ENCODE measurements around the gene AKAP13.

AKAP13 gene

GRCh38 chr15:85704720-85705429 lies 324.5 kb downstream of the AKAP13 start:
- no peak for TF ChIP-seq KLF9 (tag by site-specific recombination; IDR thresholded peaks at IDR 0.05; ENCODE audit: low read depth)
- no peak for TF ChIP-seq ZNF292 (tag by site-specific recombination; IDR thresholded peaks at IDR 0.05; ENCODE audit: borderline replicate concordance, low read depth)
- TF ChIP-seq ZNF416 (tag by site-specific recombination; IDR thresholded peaks at IDR 0.05) = no peak
- no peak for TF ChIP-seq ZNF211 (tag by site-specific recombination; IDR thresholded peaks at IDR 0.05; ENCODE audit: low read depth)
- no peak for TF ChIP-seq ZNF174 (tag by site-specific recombination; IDR thresholded peaks at IDR 0.05)
- TF ChIP-seq HOXD13 (CRISPR knock-in tag; IDR thresholded peaks at IDR 0.05; ENCODE audit: borderline replicate concordance) = no peak
- no peak for TF ChIP-seq HOXC10 (CRISPR knock-in tag; IDR thresholded peaks at IDR 0.05)
- TF ChIP-seq ZNF513 (tag by site-specific recombination; IDR thresholded peaks at IDR 0.05) = no peak
- TF ChIP-seq ZNF843 (tag by site-specific recombination; IDR thresholded peaks at IDR 0.05) = no peak
- TF ChIP-seq ZNF202 (tag by site-specific recombination; IDR thresholded peaks at IDR 0.05; ENCODE audit: borderline replicate concordance) = no peak
- TF ChIP-seq, protein P1, sequence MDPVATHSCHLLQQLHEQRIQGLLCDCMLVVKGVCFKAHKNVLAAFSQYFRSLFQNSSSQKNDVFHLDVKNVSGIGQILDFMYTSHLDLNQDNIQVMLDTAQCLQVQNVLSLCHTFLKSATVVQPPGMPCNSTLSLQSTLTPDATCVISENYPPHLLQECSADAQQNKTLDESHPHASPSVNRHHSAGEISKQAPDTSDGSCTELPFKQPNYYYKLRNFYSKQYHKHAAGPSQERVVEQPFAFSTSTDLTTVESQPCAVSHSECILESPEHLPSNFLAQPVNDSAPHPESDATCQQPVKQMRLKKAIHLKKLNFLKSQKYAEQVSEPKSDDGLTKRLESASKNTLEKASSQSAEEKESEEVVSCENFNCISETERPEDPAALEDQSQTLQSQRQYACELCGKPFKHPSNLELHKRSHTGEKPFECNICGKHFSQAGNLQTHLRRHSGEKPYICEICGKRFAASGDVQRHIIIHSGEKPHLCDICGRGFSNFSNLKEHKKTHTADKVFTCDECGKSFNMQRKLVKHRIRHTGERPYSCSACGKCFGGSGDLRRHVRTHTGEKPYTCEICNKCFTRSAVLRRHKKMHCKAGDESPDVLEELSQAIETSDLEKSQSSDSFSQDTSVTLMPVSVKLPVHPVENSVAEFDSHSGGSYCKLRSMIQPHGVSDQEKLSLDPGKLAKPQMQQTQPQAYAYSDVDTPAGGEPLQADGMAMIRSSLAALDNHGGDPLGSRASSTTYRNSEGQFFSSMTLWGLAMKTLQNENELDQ (tag by site-specific recombination; IDR thresholded peaks at IDR 0.05; ENCODE audit: low read depth) = no peak
- no peak for TF ChIP-seq MZF1 (tag by site-specific recombination; IDR thresholded peaks at IDR 0.05; ENCODE audit: borderline replicate concordance)
- ChIA-PET POLR2A (no interaction called here), CTCF (interaction anchor here (0.7 to 1.8 kb wide), 3 partner anchors 27 to 135 kb away, joined by 3 to 5 read pairs (median 4); no protein-coding TSS in a partner anchor)
- peaks cover 16% of the 10 kb centered on the region for H3K4me1 ChIP-seq (ENCODE audit: control insufficient read depth, insufficient read depth, low read length)
- H3K27ac ChIP-seq (ENCODE audit: extremely low read depth, low read depth, low read length) = no peak overlapping the region
- no peaks in the 10 kb centered on the region; a peak in 1 of 3 replicates for H3K36me3 ChIP-seq (ENCODE audit: control insufficient read depth in 2 of 2, insufficient read depth in 1 of 2, low read length in 2 of 2)
- no peaks in the 10 kb centered on the region for H3K9me3 ChIP-seq (ENCODE audit: control insufficient read depth, insufficient read depth, low read depth, low read length)
- no peak overlapping the region for H3K4me3 ChIP-seq (ENCODE audit: low read depth, low read length)

- Histone ChIP-seq H3K4me1 (ENCODE audit: control insufficient read depth, insufficient read depth, low read length) (peaks cover 16% of the 10 kb centered on the region), H3K4me3 (ENCODE audit: low read depth, low read length) (no peak overlapping the region), H3K36me3 (ENCODE audit: control insufficient read depth in 2 of 2, insufficient read depth in 1 of 2, low read length in 2 of 2) (peaks cover 7 to 9% of the 10 kb centered on the region in 2 experiments), H3K27ac (ENCODE audit: extremely low read depth, low read depth, low read length) (no peak overlapping the region), H3K9me3 (ENCODE audit: control insufficient read depth, insufficient read depth, low read depth, low read length) (no peaks in the 10 kb centered on the region)
- ChIA-PET CTCF (no interaction called here), POLR2A (no interaction called here)
- TF ChIP-seq ZBTB1 (tag by site-specific recombination; IDR thresholded peaks at IDR 0.05) = no peak
- no peak for TF ChIP-seq KLF16 (tag by site-specific recombination; IDR thresholded peaks at IDR 0.05)
- no peak for TF ChIP-seq ZNF747 (tag by site-specific recombination; IDR thresholded peaks at IDR 0.05)
- TF ChIP-seq, protein P2, sequence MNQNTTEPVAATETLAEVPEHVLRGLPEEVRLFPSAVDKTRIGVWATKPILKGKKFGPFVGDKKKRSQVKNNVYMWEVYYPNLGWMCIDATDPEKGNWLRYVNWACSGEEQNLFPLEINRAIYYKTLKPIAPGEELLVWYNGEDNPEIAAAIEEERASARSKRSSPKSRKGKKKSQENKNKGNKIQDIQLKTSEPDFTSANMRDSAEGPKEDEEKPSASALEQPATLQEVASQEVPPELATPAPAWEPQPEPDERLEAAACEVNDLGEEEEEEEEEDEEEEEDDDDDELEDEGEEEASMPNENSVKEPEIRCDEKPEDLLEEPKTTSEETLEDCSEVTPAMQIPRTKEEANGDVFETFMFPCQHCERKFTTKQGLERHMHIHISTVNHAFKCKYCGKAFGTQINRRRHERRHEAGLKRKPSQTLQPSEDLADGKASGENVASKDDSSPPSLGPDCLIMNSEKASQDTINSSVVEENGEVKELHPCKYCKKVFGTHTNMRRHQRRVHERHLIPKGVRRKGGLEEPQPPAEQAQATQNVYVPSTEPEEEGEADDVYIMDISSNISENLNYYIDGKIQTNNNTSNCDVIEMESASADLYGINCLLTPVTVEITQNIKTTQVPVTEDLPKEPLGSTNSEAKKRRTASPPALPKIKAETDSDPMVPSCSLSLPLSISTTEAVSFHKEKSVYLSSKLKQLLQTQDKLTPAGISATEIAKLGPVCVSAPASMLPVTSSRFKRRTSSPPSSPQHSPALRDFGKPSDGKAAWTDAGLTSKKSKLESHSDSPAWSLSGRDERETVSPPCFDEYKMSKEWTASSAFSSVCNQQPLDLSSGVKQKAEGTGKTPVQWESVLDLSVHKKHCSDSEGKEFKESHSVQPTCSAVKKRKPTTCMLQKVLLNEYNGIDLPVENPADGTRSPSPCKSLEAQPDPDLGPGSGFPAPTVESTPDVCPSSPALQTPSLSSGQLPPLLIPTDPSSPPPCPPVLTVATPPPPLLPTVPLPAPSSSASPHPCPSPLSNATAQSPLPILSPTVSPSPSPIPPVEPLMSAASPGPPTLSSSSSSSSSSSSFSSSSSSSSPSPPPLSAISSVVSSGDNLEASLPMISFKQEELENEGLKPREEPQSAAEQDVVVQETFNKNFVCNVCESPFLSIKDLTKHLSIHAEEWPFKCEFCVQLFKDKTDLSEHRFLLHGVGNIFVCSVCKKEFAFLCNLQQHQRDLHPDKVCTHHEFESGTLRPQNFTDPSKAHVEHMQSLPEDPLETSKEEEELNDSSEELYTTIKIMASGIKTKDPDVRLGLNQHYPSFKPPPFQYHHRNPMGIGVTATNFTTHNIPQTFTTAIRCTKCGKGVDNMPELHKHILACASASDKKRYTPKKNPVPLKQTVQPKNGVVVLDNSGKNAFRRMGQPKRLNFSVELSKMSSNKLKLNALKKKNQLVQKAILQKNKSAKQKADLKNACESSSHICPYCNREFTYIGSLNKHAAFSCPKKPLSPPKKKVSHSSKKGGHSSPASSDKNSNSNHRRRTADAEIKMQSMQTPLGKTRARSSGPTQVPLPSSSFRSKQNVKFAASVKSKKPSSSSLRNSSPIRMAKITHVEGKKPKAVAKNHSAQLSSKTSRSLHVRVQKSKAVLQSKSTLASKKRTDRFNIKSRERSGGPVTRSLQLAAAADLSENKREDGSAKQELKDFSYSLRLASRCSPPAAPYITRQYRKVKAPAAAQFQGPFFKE (tag by site-specific recombination; IDR thresholded peaks at IDR 0.05; ENCODE audit: borderline replicate concordance) = no peak
- TF ChIP-seq, protein P3, sequence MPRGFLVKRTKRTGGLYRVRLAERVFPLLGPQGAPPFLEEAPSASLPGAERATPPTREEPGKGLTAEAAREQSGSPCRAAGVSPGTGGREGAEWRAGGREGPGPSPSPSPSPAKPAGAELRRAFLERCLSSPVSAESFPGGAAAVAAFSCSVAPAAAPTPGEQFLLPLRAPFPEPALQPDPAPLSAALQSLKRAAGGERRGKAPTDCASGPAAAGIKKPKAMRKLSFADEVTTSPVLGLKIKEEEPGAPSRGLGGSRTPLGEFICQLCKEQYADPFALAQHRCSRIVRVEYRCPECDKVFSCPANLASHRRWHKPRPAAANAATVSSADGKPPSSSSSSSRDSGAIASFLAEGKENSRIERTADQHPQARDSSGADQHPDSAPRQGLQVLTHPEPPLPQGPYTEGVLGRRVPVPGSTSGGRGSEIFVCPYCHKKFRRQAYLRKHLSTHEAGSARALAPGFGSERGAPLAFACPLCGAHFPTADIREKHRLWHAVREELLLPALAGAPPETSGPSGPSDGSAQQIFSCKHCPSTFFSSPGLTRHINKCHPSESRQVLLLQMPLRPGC (tag by site-specific recombination; IDR thresholded peaks at IDR 0.05) = no peak
- no peak for TF ChIP-seq ZNF138 (tag by site-specific recombination; IDR thresholded peaks at IDR 0.05; ENCODE audit: borderline replicate concordance)
- TF ChIP-seq ZNF23 (tag by site-specific recombination; IDR thresholded peaks at IDR 0.05; ENCODE audit: borderline replicate concordance) = no peak
- TF ChIP-seq GLI4 (tag by site-specific recombination; IDR thresholded peaks at IDR 0.05) = no peak
Observed at GRCh38 chr15:85706779-85707518, 326.5 kb downstream of the AKAP13 start.

Measured in HEK293 (cell line).